ENCODE measurements around the gene SOCS2.
"Not testable (repeated sequence)": the region's sequence is repeated elsewhere in the genome, so short reads cannot be mapped to it uniquely, and the experiment has no call there.

Gene SOCS2

DNA sequence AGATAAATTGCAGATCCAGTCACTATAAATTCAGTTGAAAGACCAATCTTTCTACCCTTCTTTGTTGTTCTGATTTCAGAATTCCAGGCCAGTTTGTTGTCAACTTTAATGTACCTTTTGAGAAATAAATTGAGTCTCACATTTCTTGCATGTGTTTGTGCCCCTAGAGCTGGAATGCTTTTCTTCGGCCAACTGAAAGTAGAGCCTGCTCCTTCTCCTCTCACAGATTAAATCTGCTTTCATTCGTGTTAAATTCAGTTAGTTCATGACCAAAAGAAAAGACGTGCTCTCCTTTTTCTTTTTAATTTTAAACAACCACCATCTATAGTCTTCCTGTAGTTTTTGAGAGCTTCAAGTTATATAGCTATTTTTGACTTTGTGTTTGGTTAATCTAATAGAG, 22.9 kb downstream of the SOCS2 start:
- no peak for DNase-seq

DNA sequence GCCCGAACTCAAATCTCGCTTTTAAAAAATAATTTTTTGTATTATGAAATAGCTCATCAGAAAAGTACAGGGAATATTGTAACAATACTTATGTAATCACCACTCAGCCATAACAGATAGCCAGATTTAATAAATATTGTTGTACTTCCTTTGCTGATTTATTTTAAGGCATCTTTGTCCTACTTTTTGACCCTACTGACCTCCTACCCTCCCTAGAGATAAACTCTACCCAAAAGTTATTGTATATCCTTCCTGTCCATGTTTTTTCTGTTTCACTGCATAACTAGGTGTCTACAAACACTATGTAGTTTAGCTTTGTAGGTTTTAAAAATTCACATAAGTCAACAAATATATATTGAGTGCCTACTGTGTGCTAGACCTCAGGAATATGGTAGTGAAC, 25.1 kb downstream of the SOCS2 start:
- no peak for DNase-seq

DNA sequence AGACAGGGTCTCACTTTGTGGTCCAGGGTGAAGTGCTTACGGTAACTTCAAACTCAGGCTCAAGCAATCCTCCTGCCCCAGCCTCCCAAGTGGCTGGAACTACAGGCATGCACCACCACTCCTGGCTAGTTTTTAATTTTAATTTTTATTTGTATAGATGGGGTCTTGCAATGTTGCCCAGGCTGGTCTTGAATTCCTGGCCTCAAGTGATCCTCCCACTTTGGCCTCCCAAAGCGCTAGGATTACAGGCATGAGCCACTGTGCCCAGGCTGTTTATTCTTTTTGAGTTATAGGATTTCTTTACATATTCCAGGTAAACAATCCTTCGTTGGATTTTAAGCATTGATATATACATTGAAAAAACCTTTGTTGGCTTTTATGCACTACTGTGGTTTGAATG, 26.7 kb downstream of the SOCS2 start:
- no peak for DNase-seq

DNA sequence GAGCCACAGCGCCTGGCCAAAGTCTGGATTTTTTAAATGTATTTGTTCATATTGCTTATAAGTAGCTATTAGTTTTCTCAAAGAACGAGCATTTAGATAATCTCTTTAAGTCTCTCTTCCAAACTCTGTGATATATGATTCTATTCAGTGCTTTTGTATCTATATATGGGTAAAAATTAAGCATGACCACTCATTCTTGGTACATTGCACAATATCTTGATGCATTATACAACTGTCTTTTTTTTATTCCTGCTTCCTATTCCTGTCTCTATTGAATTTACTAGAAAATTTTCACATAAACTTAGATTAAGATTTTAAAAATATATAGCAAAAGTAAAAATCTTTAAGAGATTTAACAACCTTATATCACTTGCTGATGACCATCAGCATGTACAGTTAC, 29.1 kb downstream of the SOCS2 start:
- no peak for DNase-seq

DNA sequence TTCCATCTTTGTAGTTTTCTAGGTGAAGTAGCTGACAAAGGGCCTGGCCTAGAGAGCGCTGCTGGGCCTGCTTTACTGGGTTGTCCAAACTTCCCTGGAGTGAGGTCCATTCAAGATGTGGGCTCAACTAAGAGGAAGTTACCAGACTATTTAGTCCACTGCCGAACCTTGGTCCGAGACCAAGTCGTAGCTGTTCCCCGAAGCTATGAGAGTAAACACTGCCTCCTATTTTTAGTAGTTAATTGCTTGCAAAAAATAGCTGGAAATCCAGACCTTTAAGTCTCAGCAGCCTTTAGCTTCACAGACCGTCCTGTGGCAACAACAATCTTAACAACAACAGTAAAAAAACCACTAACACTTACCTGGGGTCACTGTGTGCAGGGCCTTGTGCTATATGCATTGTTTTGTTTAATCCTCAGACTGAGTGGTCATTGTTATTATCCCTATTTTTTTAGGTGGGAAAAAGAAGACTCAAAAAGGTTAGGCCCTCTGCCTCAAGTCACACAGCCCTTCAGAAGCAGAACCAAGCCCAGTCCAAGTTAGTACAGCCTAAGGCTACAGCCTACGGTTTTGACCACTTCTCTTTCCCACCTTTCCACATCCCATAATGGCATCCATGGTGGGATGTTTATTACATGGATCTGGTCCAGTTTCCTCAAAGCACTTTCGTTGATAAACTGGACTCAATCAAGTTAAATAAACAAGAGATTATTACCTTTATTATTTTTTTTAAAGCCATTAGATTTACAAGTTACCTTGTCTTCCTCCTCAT, 30.6 kb downstream of the SOCS2 start:
- no peak for DNase-seq

DNA sequence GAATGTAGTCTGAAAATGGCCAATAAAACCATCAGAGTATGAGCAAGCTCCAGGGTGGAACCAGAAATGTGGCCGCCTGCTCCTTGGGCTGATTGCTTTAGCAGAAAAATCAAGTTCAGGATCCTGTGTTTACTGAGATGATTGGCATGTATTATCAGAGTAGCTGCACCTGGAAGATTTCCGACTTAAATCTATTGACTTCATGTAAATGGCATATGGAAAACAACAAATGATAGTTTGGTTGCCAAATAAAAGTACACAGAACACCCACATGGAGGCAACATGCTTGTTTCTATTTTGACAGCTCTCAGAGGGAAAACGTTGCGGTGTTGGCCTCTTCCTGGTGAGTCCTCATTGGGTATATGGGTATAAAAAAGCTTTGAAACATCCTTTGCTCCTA, 31.3 kb downstream of the SOCS2 start:
- DNase-seq = no peak

DNA sequence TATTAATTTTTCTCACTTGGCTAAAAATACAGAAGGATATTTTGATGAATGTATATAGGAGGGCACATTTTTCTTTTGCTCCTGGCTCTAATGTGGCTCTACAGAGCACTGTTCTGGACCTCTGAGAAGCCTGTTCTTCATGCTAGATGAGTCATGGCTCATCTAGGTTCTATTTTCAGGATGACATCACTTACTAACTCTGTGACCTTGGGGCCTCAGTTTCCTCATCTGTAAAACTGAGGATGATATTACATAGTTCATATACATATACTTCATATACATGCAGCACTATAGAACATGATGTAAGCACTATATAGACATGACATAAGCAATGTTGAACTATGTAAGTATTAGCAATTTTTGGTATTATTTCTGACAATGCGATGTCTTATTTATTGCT, 35.8 kb downstream of the SOCS2 start:
- DNase-seq = no peak

DNA sequence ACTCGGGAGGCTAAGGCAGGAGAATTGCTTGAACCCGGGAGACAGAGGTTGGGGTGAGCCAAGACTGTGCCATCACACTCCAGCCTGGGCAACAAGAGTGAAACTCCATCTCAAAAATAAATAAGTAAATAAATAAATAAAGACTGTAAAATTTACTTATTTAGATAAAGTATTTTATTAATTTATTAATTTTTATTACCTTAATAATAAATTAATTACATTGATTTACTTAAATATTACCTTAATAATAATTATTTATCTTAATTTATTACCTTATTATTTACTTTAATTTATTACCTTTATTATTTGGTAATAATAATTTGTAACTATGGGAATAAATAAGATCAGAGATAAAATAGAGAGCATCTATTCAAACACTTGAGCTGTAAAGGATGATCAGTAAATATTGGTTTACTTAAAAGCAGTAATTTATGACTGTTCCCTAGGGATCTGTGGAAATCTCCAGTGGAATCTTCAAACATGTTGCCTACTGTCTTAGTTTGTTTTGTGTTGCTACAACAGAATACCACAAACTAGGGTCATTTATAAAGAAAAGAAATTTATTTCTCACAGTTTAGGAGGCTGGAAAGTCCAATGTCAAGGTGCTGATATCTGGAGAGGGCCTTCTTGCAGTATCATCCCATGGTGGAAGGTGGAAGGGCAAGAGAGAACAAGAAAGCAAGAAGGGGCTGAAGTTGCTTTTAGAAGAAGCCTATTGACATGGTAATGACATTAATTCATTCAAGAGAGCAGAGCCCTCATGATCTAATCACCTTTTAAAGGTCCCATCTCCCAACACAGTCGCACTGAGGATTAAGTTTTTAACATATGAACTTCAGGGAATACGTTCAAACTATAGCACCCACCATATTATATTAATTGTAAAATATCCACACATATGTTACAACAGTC, 37.1 kb downstream of the SOCS2 start:
- DNase-seq = no peak

DNA sequence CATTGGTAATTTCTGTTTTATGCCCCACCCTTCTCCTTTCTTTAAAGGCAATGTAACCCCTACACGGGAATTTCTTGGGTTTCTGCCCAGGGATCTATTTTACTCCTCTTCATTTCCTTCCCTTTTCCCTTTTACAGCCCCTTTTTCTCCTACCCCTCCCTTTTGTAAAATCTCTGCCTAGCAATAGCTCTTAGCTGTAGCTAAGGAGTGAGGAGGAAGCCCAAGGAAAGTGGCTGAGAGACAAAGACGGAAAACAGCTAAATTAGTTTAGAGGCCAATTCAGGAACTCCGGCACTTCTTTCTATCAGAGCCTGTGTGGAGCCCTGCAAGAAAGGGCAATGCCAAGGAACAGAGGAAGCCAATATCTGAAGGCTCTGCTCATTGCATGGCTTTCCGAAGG, 40.3 kb downstream of the SOCS2 start:
- no peak for DNase-seq

DNA sequence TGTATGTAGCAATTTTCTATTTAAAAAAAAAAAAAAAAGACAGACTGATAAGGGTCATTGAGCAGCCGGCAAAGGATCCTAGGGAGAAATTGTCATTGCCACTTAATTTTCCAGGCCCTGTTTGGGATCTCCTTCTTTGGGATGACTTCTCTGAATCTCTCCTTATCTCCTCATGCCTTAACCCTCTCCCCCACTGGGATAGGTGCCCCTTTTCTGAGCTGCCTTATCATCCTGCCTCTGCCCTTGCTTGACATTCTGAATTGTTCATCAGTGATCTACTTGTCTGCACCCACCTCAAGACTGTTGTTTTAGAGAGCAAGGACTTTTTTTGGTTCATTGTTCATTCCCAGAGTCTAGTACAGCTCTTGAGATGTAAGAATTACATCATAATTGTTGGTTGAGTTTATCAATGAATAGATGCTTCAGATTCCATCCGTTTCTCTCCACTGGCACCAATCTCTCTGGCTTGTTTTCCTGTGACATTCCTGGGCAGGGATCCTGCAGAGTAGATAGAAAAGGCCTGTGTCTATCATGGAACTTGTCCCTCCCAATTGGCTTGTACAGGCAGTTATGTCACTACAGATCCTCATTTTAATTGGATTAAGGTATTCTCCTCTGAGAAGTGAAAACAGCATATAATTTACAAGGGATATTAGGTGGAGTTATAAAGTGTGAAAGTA, 42.6 kb downstream of the SOCS2 start:
- no peak for DNase-seq

DNA sequence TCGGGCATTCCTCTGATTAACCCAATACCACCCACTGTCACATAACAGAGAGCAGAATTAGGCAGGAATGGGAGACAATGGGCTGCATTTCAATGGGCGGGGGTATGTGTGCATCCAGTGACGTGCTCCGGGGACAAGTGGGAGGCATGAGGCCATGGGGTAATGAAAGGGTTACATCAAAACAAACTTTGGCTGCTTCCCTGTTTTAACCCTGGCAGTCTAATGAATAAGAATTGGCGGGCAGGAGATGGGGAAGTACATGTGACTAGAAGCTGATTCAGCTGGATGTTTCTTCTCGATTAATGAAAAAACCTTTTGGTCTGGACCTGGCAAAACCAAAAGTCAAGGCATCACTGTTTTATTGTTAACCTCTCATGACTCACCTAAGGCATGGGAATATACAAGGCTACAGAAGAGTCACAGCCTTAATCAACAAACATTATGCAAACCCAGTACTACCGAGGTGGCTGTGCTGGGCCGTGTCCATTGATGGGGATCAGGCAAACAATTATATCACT, 44.2 kb downstream of the SOCS2 start:
- DNase-seq = no peak

DNA sequence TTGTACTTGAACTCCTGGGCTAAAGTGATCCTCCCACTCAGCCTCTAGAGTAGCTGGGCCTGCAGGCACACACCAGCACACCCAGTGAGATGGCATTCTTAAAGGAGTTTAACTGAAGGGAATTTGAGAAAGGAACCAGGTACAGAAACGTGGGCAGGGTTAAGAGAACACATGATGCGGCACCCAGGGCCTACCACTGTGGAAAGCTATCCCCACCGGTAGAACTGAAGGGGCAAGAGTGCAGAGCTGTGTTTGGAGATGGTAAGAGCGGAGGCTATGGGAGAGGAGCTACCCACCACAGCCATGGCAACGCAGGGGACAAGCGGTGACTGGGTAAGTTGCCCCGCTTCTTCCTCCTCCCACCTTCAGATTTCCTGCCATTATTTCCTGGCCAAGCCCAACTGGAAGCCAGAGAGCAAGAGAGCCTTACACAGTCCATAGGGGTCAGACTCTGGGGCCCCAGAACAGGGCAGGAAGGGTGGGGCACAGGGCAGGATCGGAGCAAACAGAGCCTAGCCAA, 46.5 kb downstream of the SOCS2 start:
- DNase-seq = no peak

DNA sequence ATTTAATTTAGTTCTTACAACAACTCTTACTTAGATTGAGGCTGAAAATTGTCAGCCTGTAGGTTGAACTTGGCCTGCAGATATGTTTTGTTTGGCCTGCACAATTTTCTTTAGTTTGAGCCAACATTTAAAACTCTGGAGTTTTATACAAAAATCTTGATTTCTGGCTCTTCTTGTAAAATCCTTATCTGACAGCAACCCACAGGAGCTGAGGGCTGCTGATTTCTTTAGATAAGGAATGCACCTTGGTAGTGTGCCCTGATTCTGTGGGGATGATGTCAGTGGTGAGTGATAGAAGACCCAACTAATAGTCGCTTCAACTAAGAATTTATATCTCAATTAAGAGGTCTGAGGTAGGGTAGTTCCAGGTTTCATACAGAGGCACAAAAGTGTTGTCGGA, 49.5 kb downstream of the SOCS2 start:
- no peak for DNase-seq

DNA sequence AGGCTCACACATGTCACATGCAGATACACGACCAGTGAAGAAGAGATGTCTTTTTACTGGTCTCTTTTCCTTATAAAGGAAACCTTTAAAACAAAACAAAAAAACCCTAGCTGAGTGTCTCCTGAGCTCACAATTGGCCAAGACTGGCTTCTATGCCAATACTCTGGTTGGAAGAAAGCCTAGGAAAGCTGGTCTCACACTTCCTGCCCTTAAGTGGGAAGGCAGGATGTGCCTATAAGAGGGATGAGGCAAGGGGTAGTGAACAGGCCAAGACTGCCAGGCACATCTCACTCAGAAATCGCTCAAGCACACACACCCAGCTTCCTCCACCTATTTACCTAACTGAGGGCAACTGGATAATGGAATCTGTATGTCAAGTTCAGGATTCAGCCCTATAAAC, 50.0 kb downstream of the SOCS2 start:
- no peak for DNase-seq

DNA sequence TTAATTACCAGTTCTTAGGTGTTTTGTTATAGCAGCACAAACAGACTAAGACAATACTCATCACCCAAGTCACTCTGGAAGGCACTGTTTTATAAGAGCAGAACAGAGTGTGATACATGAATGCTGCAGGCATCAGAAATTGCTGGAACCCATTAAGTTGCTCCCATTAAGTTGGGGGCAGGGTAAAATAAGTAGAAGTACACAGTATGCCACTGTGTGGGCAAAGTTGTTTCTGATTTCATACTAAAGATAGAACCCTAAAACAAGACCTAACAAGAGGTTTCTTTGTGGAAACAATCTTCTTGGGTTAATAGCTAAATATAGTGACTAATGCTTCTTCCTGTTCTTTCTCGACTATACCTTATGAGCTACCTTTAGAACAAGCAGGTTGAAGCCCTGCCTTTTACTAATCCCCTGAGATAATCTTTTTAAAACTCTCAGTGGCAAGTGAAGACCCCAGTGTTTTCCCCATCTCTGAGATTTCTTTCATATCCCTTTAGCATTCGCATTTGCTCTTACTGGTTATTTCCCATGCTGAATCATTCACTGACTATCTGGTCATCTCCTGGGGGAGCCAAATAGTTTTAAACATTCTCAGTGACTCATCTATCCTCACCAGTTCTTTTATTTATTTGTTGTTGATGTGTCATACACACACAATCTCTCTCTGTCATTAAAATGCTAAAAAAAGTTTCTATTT, 52.3 kb downstream of the SOCS2 start:
- DNase-seq = no peak

DNA sequence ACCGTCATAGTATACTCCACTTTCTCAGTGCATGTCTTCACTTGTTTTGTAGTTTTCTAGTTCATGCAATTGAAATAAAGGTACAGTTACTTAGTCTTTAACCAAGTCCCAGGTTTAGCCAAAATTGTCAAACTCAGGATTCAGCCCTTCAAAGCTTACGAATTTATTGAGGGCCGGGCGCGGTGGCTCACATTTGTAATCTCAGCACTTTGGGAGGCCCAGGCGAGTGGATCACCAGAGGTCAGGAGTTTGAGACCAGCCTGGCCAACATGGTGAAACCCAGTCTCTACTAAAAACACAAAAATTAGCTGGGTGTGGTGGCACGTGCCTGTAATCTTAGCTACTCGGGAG, 52.8 kb downstream of the SOCS2 start:
- DNase-seq = not testable (repeated sequence)

DNA sequence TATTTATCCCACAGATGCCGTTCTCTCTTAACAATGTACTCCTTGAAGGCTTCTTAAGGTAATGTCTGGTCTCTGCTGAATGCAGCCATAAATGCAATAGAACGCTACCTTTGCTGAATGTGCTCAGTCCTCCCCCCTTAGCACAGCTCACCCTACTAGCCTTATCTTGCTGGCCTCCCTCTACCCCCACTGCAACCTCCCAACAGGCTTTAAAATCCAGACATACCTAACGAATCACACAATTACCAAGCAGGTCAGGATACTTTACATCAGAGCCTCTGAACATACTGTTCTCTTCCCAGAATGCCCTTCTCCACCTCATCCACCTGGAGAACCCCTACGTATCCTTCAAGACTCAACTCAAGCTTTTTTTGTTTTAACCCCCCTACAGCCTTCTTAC, 53.7 kb downstream of the SOCS2 start:
- no peak for DNase-seq
